Stimulated activated CD8-positive, alpha-beta memory T cell treated with anti-CD3 and anti-CD28 coated beads, Interleukin-2, amount 100 ng/mL, for 1 hour (primary cell): ENCODE results near the gene ZKSCAN1.
A peak's percentile ranks its signal among the peaks of the same experiment; 100 is the strongest.
"Not testable (repeated sequence)": the region's sequence is repeated elsewhere in the genome, so short reads cannot be mapped to it uniquely, and the experiment has no call there.

Source experiments
- DNase-seq, 2 donors: peaks; one replicate each; pipeline ENCODE4 v3.0.0-alpha.2; 2020; ENCODE audit warnings: low read depth in 2 of 2

The ZKSCAN1 gene

DNA sequence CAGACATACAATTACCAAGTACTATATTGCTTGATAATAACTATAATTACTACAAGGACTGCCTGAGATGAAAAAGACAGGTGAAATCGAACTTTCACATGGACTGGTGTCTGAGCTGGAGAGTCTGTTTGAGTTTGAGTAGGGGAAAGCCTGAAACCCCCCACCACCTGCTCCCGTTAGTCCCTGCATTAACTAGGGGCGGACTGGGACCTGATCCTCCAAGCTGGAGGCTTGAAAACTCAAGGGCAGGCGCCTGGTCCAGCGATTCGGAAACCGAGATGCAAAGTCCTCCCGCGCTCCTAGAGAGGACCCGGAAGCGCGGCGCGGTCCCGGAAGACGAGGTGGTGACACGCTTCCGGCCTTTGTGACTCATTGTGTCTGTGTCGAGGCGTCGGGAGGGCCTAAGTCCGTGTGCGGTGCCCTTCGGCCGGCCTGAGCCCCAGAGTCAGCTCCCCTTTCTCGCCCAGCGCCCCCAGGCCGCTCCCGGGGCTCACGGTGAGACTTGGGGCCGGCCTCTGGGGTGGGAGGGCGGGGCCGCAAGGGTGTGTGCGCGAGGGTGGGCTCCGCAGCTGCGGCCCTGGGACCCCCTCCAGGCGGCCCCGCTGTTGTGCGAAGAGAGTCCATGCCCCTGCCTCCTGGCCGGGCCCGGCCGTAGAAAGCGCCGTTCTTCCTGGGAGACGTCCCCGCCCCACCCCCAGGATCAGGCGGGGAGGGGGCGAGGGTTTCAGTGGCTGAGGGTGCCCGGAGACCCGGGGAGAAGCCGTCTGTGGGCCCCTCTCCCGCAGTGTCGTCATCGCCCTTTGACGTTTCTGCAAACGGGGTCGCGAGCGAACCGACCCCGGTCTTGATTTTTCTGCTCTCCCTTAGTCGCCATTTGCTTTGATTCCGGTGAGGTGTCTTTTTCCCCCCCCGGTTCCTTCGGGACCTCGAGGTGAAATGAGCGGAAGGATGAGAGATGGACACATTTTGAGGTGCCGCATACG, at the start of gene ZKSCAN1:
ZKSCAN1 (plus strand) TSS at position 365 of the 983 bp plus-strand sequence. CDS start 7,911 bp downstream, outside the sequence.
- peak; percentile 68 to 70 for DNase-seq

DNA sequence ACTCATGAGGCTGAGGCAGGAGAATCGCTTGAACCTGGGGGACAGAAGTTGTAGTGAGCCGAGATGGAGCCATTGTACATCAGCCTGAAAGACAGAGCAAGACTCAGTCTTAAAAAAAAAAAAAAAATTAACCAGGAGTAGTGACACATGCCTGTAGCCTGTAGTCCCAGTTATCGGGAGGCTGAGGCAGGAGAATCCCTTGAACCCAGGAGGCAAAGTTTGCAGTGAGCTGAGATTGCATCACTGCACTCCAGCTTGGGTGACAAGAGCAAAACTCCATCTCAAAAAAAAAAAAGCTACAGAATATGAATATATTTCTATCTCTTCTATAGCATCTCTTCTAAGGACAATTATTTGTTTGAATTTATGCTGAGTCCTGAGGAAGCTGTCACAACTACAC, 46.1 kb upstream of the ZKSCAN1 start:
- no peak for DNase-seq

DNA sequence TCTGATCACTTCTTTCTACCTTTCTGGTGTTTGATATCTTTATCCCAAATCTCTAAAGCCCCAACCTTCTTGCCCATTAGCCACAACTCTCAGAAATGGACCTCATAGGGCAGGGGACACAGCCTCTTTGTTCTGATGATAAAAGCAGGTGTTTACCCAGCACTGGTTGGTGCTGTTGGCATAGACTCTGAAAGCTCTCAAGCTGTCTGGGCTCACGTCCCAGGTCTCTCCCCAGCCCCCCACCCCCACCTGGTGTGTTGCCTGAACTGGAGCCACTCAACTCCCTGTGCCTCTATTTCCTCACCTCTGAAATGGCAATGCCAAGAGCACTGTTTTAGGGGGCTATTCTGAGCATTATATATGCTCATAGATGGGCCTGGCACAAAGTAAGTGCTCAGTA, 45.6 kb upstream of the ZKSCAN1 start:
- not testable (repeated sequence) for DNase-seq

DNA sequence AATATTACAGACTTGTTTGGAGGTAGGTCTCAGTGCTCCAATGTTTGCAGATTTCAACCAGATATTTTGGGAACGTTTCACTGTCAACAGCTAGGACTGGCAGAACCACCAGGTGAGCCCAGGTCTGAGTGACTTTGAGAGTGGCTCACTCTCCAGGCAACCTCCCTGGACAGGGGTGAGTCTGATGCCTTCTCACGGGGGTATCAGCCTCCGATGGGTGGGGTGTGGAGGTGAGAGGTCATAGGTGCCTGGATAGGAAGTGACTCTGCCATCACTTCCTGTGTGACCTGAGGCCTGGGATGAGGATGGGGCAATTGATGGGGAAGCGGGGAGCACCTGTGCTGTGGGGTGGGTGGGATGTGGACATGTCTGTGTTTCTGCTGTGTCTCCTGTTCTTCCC, 44.2 kb upstream of the ZKSCAN1 start:
- DNase-seq = no peak

DNA sequence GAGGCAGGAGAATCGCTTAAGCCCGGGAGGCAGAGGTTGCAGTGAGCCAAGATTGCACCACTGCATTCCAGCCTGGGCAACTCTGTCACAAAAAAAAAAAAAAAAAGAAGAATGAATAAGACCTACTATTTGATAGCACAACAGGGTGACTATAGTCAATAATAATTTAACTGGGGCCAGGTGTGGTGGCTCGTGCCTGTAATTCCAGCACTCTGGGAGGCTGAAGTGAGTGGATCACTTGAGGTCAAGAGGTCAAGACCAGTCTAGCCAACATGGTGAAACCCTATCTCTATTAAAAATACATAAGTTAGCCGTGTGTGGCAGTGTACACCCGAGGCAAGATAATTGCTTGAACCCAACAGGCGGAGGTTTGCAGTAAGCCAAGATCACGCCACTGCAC, 41.6 kb upstream of the ZKSCAN1 start:
- DNase-seq = not testable (repeated sequence)

DNA sequence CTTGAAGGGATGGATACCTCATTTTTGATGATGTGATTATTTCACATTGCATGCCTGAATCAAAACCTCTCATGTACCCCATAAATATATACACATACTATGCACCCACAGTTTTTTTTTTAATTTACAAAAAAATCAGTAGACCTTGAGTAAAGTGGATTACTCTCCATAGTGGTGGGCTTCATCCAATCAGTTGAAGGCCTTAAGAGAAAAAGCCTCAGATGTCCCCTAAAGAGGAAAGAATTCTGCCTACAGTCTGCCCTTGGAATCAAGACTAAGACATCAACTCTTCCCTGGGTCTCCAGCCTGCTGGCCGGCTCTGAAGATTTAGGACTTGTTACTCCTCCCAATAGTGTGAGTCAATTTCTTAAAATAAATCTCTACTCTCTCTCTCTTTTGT, 40.7 kb upstream of the ZKSCAN1 start:
- no peak for DNase-seq

DNA sequence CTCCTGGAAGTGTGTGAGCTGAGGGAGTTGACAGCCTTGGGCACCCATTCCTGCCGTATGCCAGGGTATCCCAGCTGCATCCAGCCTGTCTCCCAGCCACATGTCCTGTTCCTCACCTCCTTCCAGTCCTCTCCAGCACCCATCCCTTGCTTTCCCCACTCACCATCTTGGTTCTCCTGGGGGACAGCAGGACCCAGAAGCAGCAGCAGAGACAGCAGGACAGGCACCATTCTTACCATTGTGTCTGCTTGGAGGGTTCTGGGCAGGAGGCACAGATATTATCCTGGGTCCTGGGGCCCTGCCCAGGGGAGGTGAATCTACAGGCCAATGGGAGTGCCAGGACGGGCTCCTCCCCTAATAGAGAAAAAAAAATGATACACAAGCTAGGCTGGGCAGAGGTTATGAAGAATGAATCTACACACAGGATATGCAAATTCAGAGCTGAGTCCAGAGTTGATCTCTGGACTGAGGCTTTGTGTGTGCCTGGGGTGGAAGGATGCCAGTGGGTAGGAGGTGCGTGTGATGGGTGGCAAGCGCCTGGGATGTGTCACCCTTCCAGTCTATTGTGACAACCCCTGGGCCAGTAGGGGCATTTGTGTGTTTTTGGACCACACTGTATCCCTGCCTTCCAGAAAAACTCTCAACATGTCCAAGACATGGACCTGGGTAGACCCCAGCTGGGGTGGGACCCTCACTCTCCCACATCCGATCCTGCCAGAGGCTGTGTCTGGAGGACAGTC, 39.4 kb upstream of the ZKSCAN1 start, which contains the start of gene AZGP1:
AZGP1 (minus strand) TSS at position 250 of the 740 bp plus-strand sequence; CDS start at position 239, 11 bp downstream.
- no peak for DNase-seq

DNA sequence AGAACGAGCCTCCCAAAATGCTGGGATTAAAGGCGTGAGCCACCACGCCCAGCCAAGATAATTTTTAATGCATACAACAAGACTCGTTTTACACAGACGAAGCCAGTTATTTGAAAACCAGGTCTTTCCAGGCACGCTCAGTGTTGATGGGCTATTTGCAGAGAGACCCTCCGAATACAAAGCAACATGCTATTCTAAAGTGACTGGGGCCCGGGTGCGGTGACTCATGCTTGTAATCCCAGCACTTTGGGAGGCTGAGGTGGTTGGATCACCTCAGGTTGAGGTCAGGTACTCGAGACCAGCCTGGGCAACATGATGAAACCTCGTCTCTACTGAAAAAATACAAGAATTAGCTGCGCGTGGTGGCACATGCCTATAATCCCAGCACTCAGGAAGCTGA, 38.8 kb upstream of the ZKSCAN1 start:
- DNase-seq = no peak

DNA sequence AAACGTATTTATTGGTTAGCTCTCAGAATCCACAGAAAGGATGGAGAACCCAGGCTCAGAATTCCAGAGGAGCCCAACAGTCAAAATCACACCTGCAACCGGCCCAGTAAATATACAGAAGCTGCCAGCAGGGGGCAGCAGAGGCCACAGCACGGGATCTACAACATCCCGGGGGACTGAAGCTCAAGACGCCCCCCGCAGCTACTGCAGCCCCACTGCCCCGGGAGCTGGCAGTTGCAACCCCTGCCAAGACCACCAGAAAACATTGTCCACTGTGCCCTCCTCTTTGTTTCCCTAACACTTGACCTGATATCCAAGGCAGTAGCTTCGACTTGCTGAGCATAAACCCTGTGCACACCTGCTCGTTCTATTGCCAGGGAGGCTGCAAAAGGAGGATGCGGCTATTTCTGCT, 35.6 kb upstream of the ZKSCAN1 start:
- peak; percentile 42 to 53 for DNase-seq

DNA sequence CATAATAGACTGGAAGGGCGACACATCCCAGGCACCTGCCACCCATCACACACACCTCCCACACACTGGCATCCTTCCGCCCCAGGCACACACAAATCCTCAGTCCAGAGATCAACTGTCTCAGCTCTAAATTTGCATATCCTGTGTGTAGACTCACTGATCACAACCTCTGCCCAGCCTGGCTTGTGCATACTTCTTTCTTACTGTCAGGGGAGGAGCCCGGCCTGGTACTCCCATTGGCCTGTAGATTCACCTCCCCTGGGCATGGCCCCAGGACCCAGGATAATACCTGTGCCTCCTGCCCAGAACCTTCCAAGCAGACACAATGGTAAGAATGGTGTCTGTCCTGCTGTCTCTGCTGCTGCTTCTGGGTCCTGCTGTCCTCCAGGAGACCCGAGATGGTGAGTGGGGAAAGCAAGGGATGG, 34.9 kb upstream of the ZKSCAN1 start:
- not testable (repeated sequence) for DNase-seq

DNA sequence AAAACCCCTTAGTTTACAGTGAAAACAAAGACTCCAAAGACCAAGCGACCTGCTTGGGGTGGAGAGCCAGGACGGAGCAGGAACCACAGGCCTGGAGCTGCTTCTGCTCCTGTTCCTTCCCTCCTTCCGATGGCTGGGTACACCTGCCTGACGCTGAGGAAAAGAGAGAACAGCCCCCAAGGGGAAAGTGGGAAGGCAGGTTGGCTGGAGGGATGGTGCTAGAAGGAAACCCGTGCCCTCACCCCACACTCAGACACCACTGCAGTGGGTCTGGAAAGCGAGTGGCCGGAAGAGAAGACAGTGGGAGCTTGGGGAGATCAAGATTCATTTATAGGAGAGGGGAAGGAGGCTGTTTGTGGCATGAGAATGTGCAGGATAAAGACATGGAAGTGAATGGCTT, 34.3 kb upstream of the ZKSCAN1 start:
- DNase-seq = not testable (repeated sequence)

DNA sequence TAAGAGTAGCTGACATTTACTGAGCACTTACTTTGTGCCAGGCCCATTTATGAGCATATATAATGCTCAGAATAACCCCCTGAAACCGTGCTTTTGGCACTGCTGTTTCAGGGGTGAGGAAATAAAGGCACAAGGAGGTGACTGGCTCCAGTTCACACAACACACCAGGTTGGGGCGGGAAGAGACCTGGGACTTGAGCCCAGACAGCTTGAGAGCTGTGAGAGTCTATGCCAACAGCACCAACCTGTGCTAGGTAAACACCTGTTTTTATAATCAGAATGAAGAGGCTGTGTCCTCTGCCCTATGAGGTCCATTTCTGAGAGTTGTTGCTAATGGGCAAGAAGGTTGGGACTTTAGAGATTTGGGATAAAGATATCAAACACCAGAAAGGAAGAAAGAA, 30.8 kb upstream of the ZKSCAN1 start:
- no peak for DNase-seq

DNA sequence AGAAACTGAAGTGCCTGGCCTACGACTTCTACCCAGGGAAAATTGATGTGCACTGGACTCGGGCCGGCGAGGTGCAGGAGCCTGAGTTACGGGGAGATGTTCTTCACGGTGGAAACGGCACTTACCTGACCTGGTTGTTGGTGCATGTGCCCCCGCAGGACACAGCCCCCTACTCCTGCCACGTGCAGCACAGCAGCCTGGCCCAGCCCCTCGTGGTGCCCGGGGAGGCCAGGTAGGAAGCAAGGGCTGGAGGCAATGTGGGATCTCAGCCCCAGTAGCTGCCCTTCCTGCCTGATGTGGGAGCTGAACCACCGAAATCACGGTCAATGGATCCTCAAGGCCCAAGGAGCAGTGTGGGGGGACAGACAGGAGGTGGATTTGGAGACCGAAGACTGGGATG, 28.1 kb upstream of the ZKSCAN1 start:
- DNase-seq = not testable (repeated sequence)

DNA sequence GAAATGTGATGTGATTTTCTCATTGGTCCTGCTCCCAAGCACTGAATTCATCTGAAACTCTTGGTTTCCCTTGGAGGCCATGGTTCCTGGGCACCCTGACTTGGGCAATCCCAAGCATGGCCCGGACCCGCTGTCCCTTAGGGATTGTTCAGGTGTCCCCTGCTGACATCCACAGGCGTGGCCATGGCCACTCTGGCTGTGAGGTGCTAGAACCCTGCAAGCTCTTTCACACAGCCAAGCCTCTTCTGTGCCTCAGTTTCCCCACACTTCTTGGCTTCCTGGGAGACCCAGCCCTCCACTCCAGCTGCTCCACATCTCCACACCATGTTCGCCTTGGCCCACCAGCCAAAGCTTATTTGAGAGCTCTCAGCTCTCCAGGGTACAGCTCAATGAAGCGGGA, 27.6 kb upstream of the ZKSCAN1 start:
- no peak for DNase-seq

DNA sequence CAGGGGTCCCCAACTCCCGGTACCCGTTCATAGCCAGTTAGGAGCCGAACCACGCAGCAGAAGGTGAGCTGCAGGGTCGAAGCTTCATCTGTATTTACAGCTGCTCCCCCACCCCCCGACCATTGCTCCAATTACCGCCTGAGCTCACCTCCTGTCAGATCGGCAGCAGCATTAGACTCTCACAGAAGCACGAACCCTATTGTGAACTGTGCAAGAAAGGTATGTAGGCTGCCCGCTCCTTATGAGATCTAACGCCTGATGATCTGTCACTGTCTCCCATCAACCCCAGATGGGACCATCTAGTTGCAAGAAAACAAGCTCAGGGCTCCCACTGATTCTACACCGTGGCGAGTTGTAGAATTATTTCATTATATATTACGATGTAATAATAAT, 24.9 kb upstream of the ZKSCAN1 start:
- no peak for DNase-seq

DNA sequence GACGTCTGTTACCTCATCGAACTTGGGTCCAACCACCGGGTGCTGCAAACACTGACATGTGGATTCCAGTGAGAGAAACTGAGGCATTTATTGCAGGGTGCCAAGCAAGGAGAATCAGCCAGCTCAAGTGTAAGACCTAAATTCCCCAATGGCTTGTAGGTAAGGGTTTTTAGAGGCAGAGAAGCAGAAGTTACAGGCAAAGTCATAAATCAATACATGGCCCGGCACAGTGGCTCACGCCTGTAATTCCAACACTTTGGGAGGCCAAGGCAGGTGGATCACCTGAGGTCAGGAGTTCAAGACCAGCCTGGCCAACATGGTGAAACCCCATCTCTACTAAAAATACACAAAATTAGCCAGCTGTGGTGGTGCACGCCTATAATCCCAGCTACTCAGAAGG, 23.9 kb upstream of the ZKSCAN1 start:
- not testable (repeated sequence) for DNase-seq

DNA sequence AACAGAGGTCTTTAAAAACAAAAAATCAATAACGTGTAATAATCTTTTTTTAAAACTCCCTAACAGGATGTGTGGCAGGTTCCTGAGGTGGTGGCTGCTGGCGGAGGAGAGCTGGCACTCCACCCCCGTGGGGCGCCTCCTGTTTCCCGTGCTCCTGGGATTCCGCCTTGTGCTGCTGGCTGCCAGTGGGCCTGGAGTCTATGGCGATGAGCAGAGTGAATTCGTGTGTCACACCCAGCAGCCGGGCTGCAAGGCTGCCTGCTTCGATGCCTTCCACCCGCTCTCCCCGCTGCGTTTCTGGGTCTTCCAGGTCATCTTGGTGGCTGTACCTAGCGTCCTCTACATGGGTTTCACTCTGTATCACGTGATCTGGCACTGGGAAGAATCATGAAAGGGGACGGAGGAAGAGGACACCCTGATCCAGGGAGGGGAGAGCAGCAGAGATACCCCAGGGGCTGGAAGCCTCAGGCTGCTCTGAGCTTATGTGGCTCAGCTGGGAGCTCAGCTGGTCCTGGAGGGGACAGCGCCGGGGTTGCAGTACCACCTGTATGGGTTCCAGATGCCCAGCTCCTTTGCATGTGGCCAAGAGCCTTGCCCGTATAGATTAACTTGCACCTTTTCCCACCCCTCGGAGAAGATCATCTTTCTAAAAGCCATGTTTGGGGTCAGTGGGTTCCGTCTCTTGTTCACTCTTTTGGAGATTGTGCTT, 22.9 kb upstream of the ZKSCAN1 start:
- DNase-seq = no peak

DNA sequence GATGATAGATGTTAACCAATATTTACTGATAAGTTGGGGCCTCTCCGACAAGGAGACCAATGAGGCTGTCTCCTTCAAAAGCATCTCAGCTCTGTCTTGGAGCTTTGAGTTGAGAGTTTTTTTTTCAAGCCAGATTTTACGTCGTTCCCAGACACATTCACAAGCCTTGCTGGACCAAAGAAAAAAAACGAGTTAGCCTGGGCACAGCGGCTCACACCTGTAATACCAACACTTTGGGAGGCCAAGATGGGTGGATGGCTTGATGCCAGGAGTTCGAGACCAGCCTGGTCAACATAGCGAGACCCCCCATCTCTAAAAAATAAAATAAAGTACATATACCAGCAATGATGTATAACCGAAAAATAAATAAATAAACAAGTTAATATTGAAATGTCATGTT, 20.6 kb upstream of the ZKSCAN1 start:
- no peak for DNase-seq

DNA sequence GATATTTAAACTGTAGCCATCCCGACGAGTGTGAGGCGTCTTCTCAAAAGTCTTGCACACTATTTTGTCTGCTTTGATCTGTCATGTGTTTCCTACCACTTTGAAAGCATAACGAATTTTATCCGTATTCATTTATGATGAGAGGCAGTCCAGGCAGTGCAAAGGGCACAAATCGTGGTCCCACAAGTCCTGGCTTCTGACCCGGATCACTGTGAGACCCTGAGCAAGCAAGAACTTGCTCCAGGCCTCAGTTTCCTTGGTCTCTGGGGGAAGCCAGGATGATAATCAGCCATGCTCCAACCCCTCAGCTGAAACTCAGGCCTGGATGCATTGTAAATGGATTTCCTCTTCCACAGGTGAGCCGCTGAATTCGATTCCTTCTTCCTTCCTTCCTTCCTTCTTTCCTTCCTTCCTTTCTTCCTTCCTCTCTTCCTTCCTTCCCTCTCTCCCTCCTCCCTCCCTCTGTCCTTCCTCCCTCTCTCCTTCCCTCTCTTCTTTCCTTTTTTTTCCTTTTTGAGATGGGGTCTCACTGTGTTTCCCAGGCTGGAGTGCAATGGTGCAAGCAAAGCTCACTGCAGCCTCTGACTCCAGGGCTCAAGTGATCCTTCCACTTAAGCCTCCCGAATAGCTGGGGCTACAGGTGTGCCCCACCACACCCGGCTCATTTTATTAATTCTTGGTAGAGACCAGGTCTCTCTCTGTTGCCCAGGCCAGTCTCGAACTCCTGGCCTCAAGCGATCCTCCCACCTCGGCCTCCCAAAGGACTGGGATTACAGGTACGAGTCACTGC, 18.4 kb upstream of the ZKSCAN1 start:
- no peak for DNase-seq

DNA sequence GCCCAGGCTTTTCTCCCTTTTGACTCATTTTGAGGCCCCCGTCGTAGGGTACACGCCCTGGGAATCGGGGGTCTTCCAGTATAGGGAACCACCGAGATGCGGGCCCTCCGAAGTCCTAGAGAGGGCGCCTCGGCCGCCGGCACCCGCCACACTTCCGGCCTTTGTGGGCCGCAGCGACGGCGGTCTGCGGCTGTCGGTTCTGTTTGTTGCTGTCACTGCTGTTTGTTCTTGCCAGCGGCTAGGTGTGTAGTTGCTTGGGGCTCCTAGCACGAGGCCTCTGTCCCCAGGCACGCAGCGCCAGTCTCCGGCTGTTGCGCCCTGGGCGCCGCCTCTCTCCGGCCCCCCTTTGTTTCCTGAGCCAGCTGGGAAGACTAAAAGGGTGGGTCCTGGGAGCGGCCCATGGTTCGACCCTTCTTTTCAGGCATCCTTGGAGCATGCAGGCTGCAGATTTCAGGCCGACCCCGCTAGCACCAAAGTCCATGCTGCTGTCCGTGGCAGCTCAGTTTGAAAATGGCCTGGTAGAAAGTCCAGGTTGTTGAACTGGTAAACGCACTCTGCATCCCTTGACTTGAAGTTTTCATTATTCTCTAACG, 17.8 kb upstream of the ZKSCAN1 start:
- DNase-seq = peak; percentile 53 to 55

DNA sequence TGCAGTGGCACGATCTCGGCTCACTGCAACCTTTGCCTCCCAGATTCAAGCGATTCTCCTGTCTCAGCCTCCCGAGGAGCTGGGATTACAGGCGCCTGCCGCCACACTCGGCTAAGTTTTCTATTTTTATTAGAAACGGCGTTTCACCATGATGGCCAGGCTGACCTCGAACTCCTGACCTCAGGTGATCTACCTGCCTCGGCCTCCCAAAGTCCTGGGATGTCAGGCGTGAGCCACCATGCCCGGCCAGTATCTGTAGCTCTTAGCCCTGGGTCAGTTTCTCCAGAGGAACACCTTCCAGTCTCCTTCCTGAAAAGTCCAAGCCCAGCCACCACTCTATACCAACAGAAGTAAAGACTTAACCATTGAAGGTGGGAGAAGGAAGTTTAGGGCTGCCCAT, 15.2 kb upstream of the ZKSCAN1 start:
- DNase-seq = no peak
